ENCODE results near the gene KIF13A.

- TF ChIP-seq CTCF (IDR thresholded peaks at IDR 0.05) (no peak), ZFX (IDR thresholded peaks at IDR 0.05; ENCODE audit: borderline replicate concordance) (no peak)
Observed at GRCh38 chr6:17725083-17725482, 262.4 kb downstream of the KIF13A start.

Measured in 22Rv1 (cell line).